ENCODE data around the gene EMILIN3. TPM values are rescaled to one million over a fixed set of nuclear protein-coding genes. Genes with fewer than 3 reads are reported as not detected.

The EMILIN3 gene
- total and polyA plus RNA-seq, 2 of the 8 experiments (the other 6 are each of a cell fraction or from before 2014, with no cell fraction given), result 3.8 to 5.2 TPM

DNA sequence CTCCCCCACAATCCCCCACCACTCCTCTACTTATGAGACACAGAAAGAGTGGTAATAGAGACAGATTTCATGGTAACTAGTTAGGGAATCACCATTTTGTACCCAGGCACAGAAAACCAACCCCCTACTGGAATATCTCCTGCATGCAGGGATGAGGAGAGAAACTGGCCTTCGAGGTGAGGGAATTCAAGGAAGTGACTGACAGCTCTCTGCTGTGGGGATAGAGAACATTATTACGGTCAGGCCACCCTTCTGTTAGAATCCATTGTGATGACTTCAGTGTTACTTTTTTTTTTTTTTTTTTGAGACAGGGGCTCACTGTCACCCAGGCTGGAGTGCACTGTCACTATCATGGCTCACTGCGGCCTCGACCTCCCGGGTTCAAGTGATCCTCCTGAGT is 39.4 kb downstream of the EMILIN3 start:
- no peak overlapping the region for H3K4me2 ChIP-seq (ENCODE audit: insufficient read depth in 1 of 2, low read depth in 2 of 2, low read length in 2 of 2)
- H4K5ac ChIP-seq (ENCODE audit: insufficient read length, low read depth, low read length), result no peak overlapping the region
- no peak overlapping the region for H3K23ac ChIP-seq (ENCODE audit: insufficient read length)
- H3K18ac ChIP-seq (ENCODE audit: extremely low read depth, low read length), result no peak overlapping the region
- TF ChIP-seq CBX5 (IDR thresholded peaks at IDR 0.05; ENCODE audit: low read depth, low read length) (no peak), SIX5 (IDR thresholded peaks at IDR 0.05; ENCODE audit: low read depth, low read length) (no peak), NANOG (IDR thresholded peaks at IDR 0.05; ENCODE audit: insufficient read depth, low read depth, low read length, poor library complexity, severe bottlenecking) (no peak)
- H3K79me1 ChIP-seq (ENCODE audit: low read depth, low read length), result no peaks in the 10 kb centered on the region
- H2BK15ac ChIP-seq (ENCODE audit: low read length), result no peak overlapping the region
- H3K36me3 ChIP-seq (ENCODE audit: control insufficient read depth in 2 of 4, insufficient read depth in 4 of 4, low read length in 3 of 4), result no peaks in the 10 kb centered on the region
- no peak overlapping the region for H4K91ac ChIP-seq (replicated peaks; ENCODE audit: insufficient read length, low read length)
- no peaks in the 10 kb centered on the region for H3K27me3 ChIP-seq (replicated peaks in 1 of 4; ENCODE audit: control insufficient read depth in 3 of 4, extremely low read depth in 1 of 4, insufficient read depth in 3 of 4, low read length in 3 of 4)
- no peaks in the 10 kb centered on the region for H3K79me2 ChIP-seq (ENCODE audit: control insufficient read depth in 1 of 2, insufficient read depth in 2 of 2, low read length in 2 of 2)
- peaks cover 2% of the 10 kb centered on the region; the same call in 1 of the 2 replicates for H3K23me2 ChIP-seq (ENCODE audit: low read depth, low read length)
- no peak overlapping the region for H3K56ac ChIP-seq (replicated peaks; ENCODE audit: insufficient read length, low read depth, low read length)
- H4K8ac ChIP-seq (ENCODE audit: extremely low read depth, insufficient read depth, low read length), result no peak overlapping the region
- no peaks in the 10 kb centered on the region for H3K9me3 ChIP-seq (ENCODE audit: insufficient read depth in 2 of 2, low read depth in 1 of 2, low read length in 1 of 2)
- H2AK5ac ChIP-seq (ENCODE audit: low read depth, low read length), result no peak overlapping the region
- H3K9ac ChIP-seq (replicated peaks in 1 of 4; ENCODE audit: extremely low read depth in 1 of 4, low read depth in 3 of 4, low read length in 3 of 4), result no peak overlapping the region
- no peak overlapping the region for H2AFZ ChIP-seq (ENCODE audit: low read length)
- H2BK120ac ChIP-seq (replicated peaks; ENCODE audit: low read depth, low read length), result no peak overlapping the region
- H3K27ac ChIP-seq (ENCODE audit: low read depth, low read length), result no peak overlapping the region
- 93% methylated on average over 5 of the region's 5 CpGs; no CpG with 5 or more reads in 1 of the 2 experiments for WGBS, 2 experiments (ENCODE audit: extremely low coverage in 1 of 2, insufficient coverage in 1 of 2, insufficient read length in 1 of 2, insufficient replicate concordance in 2 of 2, low coverage in 1 of 2, low lambda C conversion rate in 2 of 2, missing lambda C conversion rate in 1 of 2)
- ChIA-PET CTCF (ENCODE audit: partially characterized antibody) (interaction anchor here (0.6 to 2.5 kb wide), 8 partner anchors 8 to 330 kb away, joined by 3 to 9 read pairs (median 3); partner anchors contain the start of genes LPIN3 and ZHX3), POLR2A (ENCODE audit: partially characterized antibody) (interaction anchor here (0.6 kb wide), 1 partner anchor 9 kb away, joined by 4 read pairs; no protein-coding TSS in a partner anchor)
- no peak overlapping the region for H3K4me3 ChIP-seq (ENCODE audit: extremely low read depth in 1 of 4, insufficient read depth in 2 of 4, low read depth in 3 of 4, low read length in 4 of 4)
- no peak overlapping the region for H2BK20ac ChIP-seq (ENCODE audit: low read length)
- no peak for DNase-seq (ENCODE audit: low read depth in 1 of 2, low spot score in 2 of 2)
- no peak overlapping the region for H3K14ac ChIP-seq (ENCODE audit: insufficient read length)
- H2BK5ac ChIP-seq (ENCODE audit: low read depth, low read length), result no peak overlapping the region
- H2BK12ac ChIP-seq (ENCODE audit: low read depth, low read length), result no peak overlapping the region
- H3K4ac ChIP-seq (replicated peaks; ENCODE audit: insufficient read length, low read depth, low read length), result no peak overlapping the region
- FAIRE-seq, result no peak
- no peaks in the 10 kb centered on the region for H3K4me1 ChIP-seq (replicated peaks in 1 of 4; ENCODE audit: control insufficient read depth in 3 of 4, insufficient read depth in 4 of 4, low read length in 3 of 4)
- H4K20me1 ChIP-seq (replicated peaks in 1 of 2; ENCODE audit: control insufficient read depth in 1 of 2, insufficient read depth in 2 of 2, low read length in 2 of 2), result no peaks in the 10 kb centered on the region

Measured in H1 (cell line).